HG02852 (cell line): Measurements from ENCODE around the gene ZNF664.

Source experiments
- ATAC-seq: cut with Tn5 transposase; IDR thresholded peaks from one replicate; pipeline ENCODE4 v1.9.1; 2021; ENCODE audit warnings: mild to moderate bottlenecking, moderate library complexity; ENCODE audit not compliant: unreplicated experiment

The ZNF664 gene

DNA sequence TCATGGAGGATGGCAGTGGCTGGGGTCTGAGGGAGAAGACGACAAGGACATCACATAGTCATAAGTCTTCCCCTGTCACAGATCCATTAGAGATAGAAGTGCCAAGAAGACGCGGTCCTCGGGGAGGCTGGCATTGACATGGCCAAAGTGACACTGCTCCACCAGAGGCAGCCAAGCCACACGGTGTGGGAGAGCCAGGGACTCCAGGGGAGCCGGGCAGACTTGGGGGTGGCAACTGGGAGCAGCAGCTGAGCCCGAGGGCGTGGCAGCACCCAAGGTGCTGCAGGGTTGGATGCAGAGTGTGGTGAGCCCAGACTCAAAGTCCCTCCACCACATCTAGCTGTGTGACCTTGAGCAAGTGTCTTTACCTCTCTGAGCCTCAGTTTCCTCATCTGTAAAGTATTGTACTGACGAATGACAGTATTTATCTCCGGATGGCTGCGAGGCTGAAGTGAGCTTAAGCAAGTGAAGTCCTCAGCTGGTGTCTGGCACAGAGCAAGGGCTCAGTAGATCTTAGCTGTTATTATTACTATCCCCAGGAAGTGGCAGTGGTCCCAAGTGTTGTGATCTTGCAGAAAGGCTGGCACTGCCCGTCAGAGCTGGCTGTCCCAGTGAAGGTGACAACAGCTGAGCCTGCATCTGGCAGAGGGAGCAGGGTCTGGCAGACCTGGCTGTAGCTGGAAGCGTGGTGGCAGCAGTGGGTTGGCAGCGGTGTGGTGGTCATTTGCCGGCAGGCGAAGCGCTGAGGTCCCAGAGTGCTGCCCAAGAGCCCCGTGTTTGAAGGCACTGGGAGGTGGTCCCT lies 54.9 kb downstream of the ZNF664 start:
- ATAC-seq, result no peak

DNA sequence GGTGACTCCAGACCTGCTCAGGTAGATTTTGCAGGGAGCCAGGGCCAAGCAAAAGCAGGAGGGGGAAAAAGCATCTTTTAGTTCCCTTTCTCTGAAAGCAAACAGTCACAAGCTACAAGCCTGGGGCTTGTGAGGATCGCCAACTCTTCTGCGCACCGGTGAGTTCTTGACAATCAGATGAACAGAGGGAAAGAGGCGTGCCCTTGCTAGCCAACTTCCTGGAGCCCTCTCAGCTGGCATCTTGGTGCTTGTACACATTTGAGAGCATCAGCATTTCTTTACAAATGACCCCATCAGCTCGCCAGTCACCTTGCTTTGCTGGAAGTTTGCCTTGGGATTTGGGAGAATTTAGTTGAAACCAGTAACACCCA lies 55.5 kb downstream of the ZNF664 start:
- no peak for ATAC-seq

DNA sequence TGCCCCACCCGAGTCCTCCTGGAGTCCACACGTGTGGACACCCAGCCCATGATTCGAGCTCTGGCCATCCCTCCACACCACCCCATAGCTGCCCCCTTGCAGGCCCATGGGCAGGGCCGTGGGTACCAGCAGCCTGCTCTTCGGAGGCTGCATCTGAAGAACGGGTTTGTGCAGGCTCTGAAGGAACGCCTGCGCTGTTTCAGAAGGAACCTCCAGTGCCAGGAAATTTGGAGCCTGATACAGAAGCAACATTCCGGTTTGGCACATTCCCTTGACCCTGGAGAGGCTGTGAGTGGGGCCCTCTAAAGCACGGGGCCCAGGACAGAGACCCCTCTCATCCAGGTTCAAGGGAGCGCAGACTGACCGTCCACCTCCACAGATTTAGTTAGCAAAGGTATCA lies 57.0 kb downstream of the ZNF664 start:
- no peak for ATAC-seq

DNA sequence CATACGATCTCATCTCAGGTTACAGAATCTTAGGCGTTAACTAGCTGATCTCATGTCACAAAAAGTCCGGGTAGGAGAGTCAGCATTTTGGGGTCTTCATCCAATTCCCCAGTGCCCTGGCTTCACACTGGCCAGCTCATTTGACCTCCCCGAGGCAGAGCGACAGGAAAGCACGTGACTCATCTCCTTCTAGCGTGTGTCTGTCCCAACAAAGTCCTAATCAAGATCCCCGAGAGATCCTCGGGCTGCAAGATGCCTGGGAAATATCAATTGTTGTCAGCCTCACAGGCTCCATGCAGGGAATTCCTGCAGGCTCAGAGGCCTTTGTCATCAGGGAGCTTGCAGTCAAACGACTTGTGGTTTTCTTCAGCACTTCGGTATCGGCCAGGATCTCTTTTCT lies 57.5 kb downstream of the ZNF664 start:
- ATAC-seq, result no peak

DNA sequence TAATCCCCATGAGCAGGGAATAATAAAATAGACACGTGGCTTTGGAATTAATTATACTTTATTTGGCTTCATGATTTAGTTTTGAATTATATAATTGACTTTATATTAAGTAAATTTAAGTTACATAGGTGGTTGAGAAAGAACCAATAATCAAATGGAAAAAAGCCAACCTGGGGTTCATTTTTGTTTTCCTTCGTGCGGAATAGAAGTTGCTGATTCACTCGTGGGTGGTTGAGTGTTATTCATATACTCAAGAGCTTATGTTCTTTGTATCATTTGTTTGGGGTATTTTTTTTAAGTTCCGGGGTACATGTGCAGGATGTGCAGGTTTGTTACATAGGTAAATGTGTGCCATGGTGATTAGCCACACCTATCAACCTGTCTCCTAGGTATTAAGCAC lies 58.0 kb downstream of the ZNF664 start:
- no peak for ATAC-seq

DNA sequence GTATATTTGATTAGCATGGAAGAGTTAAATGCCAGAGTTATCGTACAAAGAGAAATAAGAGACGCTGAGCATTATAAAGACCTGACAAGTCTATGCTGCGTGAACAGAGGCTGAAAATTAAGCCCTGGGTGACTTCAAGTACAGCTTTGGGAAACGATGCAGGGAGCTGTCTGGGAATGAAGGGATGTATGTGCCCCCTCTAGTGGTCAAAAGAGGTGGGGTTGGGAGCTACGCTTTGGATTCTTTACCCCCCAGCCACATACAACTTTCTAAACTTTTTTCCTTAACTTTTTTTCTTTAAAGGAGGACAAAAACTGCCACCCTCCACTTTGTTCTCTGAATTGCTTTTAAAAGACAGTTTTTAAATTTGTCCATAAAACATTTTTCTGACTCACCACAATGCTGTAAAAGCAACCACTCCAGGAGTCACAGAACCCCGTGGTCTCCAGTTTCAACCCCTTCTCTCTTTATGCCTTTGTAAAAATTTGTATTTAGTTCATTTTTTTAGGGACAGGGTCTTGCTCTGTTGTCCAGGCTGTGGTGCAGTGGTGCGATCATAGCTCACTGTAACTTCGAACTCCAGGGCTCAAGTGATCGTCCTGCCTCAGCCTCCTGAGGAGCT lies 59.4 kb downstream of the ZNF664 start:
- no peak for ATAC-seq

DNA sequence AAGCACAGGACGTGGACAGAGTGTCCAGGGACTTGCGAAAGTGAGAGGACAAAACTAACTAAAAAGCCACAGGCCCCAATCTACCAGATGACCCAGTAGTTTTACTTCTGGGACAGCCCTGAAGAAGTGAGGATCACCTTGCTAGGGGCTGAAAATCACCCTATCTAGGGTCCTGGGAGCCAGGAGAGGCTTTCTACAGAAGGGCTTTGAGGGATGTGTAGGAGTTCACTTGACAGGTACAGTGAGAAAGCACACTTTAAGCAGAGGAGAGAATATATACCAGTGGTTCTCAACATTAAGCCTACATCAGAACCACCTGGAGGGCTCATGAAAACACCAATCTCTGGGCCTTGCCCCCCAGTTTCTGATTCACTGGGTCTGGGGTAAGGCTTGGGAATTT lies 60.8 kb downstream of the ZNF664 start:
- no peak for ATAC-seq

DNA sequence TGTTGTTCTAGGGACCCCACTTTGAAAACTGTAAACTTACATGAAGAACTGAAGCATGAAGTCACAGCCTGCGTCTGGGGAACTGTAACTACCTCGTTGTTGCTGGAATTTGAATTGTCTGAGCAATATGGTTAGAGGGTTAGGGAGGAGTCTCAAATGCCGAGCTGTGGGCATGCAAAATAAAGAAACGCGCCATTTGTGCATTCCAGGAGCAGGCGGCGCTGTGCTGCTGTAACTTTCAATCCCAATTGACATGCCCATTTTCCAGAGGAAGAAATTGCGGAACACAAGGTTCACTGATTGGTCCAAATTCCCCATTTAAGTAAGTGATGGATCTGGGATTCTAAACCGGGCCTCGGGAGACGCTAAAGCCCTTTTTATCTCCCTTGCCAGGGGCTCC lies 61.3 kb downstream of the ZNF664 start:
- ATAC-seq, result no peak

DNA sequence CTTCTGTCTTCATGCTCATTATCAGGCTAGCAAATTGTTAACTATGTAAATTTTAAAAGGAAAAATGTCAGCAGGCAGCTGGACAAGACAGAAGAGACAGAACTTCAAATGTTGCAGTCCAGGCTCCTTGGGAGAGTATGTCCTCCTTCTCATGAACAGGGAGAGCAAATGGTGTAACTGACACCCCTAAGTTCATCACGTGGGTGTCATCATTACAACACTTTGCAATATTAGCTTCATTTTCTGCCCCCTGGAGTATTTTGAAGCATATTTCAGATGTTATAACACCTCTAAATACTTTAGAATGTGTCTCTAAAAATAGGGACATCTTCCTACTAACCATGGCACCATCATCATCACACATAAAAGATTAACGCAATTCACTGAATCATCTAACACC lies 62.1 kb downstream of the ZNF664 start:
- no peak for ATAC-seq

DNA sequence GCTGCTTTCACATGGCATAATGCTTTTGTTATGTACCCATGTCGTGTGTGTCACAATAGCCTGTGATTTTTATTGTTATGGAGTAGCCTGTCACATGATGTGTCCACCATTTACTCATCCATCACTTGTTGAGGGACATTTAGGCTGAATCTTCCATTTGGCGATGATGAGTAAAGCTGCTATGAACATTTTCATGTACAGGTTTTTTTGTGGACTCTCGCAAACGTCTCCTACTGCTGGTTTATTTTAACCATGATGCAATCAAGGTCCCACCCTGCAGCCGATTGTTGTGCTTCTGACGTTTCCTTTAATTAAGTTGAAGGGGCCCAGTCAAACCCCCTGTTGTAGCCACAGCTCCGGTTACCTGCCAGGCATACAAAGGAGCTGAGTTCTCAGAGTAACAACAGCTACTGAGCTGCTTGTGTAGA lies 63.2 kb downstream of the ZNF664 start:
- no peak for ATAC-seq

DNA sequence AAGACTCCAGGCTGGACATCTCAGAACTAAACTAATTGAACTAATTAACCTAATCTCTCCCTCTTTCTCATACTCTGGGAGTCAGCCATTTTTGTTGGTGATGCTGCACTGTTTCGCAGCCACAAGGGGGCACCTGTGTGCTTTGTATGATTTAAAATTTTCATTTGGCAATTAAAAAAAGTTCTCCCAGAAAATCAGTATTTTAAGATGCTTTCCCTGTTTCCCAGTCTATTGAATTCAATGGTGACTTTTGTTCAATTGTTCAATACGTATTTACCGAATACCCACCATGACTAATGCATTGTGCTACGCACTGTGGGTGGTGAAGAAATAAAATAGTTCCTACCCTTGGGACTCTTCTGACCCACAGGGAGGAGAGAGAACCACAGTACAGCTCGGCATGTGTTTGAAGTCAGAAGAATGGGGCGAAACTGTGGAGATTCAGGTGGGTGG lies 63.7 kb downstream of the ZNF664 start:
- ATAC-seq, result no peak

DNA sequence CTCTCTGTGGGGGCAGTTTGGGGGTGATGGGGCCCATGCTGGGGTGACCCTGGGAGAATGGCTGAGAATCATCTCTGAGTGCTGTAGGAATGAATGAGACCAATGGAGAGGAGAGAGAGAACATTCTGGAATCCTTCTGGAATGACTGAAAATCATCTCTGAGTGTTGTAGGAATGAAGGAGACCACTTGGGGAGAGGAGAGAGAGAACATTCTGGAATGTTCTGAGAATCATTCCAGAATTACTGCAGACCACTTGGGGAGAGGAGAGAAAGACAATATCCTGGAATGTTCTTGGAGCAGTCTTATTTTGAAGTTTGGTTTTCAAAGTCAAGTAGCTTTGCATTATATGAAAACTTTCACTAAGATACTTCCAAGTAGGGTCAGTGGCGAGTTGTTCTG lies 64.3 kb downstream of the ZNF664 start:
- ATAC-seq, result no peak

DNA sequence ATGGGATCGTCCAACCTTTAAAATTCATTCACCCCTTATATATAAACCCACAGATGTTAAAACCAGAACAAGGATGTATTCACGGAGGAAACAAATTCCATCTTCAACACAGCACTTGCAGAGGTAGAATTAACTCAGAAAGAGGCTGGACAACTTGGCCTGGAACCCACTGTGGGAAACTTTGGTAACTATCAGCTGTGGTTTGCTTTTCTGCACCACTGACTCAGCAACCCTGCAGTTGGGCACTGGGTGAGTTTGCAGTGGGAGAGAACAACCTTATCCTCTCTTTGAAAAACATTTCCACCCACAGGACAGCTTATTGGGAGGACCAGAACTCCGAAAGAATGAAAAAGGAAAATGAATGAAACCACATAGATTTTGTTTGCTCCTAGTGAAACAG lies 66.3 kb downstream of the ZNF664 start:
- no peak for ATAC-seq

DNA sequence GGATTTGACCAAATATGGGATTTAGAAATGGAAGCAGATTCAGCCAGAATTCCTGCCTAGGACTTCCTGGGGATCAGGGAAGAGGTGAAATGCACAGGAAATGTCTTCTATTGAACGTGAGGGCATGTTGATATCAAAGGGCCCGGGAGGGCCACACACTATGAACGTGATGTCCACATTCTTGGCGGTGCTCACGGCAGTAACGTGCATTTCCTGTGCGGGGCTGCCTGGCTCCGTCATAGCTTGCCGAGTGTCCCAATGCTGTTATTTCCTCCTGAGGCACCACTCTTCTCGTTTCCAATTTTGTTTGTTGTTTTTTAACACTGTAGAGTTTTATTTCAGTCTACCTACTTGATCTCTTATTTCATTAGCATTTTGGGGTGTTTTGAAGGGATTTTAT lies 67.3 kb downstream of the ZNF664 start:
- ATAC-seq, result no peak

DNA sequence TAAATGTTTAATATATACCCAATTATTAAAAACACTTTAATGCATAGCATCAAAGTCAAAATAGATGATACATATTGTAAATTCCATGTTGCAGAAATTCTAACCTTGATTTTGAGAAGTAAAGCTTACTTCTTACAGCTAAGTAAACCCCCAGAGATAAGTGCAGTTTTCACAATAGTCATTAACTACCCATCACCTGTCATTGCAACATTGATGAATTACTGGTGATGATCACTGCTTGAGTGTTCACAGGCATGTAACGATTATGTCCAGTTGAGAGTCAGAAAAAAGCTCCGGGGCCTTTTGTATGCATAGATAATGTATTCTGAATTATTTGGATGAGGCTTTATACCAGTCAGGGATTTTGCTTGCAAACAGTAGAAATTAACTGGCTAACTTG lies 67.7 kb downstream of the ZNF664 start:
- ATAC-seq, result no peak

DNA sequence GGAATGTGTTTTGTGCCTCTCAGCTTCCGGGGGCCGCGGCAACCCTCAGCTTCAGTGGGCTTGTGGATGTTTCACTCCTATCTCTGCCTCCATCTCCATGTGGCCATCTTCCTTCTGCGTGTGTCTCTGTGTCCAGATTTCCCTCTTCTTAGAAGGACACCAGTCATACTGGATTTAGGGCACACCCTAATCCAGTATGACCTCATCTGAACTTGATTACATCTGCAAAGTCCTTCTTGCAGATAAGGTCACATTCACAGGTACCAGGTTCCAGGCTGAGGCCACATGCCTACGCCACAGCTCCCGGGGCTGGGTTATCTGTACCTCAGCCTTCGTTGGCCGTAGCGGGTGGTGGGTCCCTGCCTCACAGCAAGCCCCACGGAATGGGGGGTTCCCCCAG lies 68.9 kb downstream of the ZNF664 start:
- no peak for ATAC-seq

DNA sequence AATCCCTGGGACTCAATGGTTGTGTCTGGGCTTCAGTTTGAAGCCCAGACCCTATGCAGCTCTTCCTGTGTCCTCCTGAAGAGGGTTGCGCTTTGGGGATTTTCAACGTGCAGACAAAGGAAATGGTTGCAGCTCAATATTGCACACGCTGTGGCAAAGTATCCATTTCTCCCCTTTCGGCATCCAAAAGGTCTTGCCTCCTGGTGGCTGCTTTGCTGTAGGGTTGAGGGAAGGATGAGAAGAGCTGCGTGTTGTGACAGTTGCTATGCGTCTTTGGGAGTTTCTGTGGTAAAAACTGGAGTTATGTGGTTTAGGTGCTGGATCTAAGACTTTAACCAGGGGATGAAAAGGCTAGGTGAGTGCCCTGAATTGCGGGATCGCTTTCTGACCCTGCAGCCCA lies 71.0 kb downstream of the ZNF664 start:
- no peak for ATAC-seq

DNA sequence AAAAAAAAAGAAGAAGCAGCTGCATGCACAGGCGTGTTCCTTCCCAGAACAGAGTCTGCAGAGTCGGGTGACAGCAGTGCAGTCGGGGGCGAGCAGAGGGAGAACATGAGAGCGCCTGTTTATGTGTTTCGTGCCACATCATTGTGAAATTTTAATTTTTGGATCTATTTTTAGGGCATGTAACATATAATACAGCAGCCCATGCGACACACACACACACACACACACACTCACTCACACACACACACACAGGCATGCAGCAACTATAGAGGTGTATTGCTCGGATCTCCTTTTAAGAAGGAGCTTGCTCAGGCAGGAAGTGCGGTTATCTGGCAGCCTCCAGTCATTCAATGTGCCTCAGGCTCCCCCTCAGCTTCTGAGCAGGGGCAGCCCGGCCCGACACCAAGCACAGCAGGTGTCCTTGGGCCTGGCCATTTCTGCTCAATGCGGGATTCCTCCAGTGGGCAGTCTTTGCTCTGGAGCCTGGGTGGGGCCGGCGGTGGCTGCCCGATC lies 71.8 kb downstream of the ZNF664 start:
- ATAC-seq, result no peak

DNA sequence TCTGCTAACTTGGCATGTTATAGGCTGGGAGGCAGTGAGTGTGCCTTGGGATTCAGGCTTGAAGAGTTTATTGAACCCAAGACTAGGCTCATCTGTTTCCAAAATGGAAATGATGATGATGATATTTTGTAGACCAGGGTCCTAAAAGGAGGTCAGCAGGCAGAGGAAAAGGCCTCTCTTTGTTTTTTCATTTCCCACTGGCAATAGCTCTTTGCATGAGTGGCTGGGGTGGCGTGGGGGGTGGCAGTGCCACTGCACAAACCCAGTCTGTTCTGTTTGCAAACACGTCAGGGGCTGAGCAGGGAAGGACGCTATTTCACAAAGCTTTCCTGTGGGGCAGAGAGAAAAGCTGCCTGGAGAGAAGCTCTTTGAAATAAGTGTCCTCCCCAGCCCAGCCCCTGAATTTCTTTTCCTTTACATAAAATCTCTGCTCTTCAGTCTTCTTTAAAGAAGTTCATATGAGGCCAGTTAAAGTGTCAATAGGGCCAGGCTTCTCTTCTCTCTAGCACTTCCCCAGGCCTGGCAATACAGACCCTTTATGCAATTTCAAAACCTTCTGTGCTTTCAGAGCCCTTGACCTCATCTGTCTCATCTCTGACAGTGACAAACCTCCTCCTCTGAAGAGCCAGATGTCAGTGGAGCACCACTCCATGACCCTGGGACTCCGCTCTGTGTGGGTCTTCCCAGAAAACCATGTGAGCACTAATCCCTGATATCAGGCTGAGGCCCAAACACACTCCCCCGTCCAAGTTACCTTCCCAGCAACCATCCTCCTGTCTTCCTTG lies 72.8 kb downstream of the ZNF664 start:
- no peak for ATAC-seq

DNA sequence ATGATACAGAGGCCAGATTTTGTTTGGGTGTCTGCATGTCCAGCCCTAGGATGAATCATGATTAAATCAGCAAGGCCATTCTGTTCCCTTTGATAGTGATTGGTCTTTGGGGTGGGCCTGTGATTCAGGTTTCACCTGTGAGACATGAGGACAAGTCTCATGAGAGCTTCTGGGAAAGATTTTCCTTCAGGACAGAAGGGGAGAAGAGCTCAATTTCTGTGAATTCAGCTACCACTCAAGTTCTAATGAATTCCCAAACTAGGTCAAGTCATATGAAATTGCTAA lies 73.4 kb downstream of the ZNF664 start:
- ATAC-seq, result no peak

DNA sequence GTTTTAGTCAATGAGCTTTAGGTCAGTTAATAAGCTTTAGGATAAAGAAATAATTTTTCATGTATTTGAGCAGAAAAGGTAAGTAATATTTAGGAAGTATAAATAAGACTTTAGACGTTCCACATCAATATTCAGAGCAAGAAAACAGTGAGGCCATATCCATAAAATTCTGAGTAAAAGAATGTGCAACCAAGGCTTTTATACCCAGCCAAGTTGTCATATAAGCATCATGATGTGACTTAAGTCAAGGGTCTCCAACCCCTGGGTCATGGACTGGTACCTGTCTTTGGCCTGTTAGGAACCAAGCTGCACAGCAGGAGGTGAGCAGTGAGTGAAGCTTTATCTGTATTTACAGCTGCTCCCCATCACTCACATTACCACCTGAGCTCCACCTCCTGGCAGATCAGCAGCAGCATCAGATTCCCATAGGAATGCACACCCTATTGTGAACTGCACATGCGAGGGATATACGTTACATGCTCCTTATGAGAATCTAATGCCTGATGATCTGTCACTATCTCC lies 74.1 kb downstream of the ZNF664 start:
- ATAC-seq, result no peak
